IMR-90 (cell line): Measurements from ENCODE around the gene COMMD8. TPM values are rescaled to one million over a fixed set of nuclear protein-coding genes. Genes with fewer than 3 reads are reported as not detected.

ENCODE experiments used
- ATAC-seq: fragments of 200-7000 bp; cut with Tn5 transposase; 2 replicates; pipeline ENCODE4 v1.9.1; 2020; ENCODE audit warnings: low read depth, mild to moderate bottlenecking, moderate library complexity
- BruUV-seq: library from RNA; stranded (reverse); fragments of 400-500 nt; replicated peaks from 2 replicates; lab custom pipeline; 2021; lab: Mats Ljungman, UMichigan
- CTCF ChIA-PET: fragments of 300-600 bp; formaldehyde crosslinking; extraction: SDS; loops from one replicate; lab custom pipeline; 2021; ENCODE audit warnings: antibody characterized with exemption; lab: Yijun Ruan, JAX
- POLR2A ChIA-PET: fragments of 300-600 bp; sonication (Branson Sonifier 250); formaldehyde crosslinking; loops from one replicate; lab custom pipeline; 2022; ENCODE audit warnings: antibody characterized with exemption; ENCODE audit not compliant: unreplicated experiment; lab: Charles Lee
- DNase-seq: peaks from one replicate; pipeline ENCODE4 v3.0.0; 2013
- H2AFZ ChIP-seq: replicated peaks from 2 replicates; pipeline ENCODE3; 2013; ENCODE audit warnings: low read length, mild to moderate bottlenecking; ENCODE audit not compliant: poor library complexity
- H2AK5ac ChIP-seq: 2 replicates; pipeline ENCODE4 v1.6.1; 2013; ENCODE audit warnings: low read depth, low read length, inconsistent platforms
- H2AK9ac ChIP-seq: replicated peaks from 2 replicates; pipeline ENCODE3; 2013; ENCODE audit warnings: mild to moderate bottlenecking, low read depth, low read length, moderate library complexity; ENCODE audit not compliant: poor library complexity
- H2BK120ac ChIP-seq: 2 replicates; pipeline ENCODE4 v1.6.1; 2013; ENCODE audit warnings: low read depth, low read length, inconsistent platforms
- H2BK15ac ChIP-seq: 3 replicates; pipeline ENCODE4 v1.6.1; 2013; ENCODE audit warnings: low read depth, low read length, inconsistent platforms
- H2BK20ac ChIP-seq: 2 replicates; pipeline ENCODE4 v1.6.1; 2013; ENCODE audit warnings: low read depth, mild to moderate bottlenecking, inconsistent platforms, low read length, moderate library complexity
- H2BK5ac ChIP-seq: 2 replicates; pipeline ENCODE4 v1.6.1; 2013; ENCODE audit warnings: mild to moderate bottlenecking, low read depth, low read length, inconsistent platforms; ENCODE audit not compliant: poor library complexity, severe bottlenecking
- H3K14ac ChIP-seq: replicated peaks from 2 replicates; pipeline ENCODE4 v1.6.1; 2013; ENCODE audit warnings: low read depth, low read length, inconsistent platforms
- H3K18ac ChIP-seq: 2 replicates; pipeline ENCODE4 v1.6.1; 2013; ENCODE audit warnings: low read depth, low read length, control low read depth
- H3K23ac ChIP-seq: 2 replicates; pipeline ENCODE4 v1.6.1; 2013; ENCODE audit warnings: low read depth, low read length, inconsistent platforms
- H3K27ac ChIP-seq: 2 replicates; pipeline ENCODE4 v1.5.1; 2013; ENCODE audit warnings: mild to moderate bottlenecking, control low read depth, low read length; ENCODE audit not compliant: insufficient read depth
- H3K27me3 ChIP-seq: 2 replicates; pipeline ENCODE4 v1.6.1; 2013; ENCODE audit warnings: low read length; ENCODE audit not compliant: control insufficient read depth, insufficient read depth
- H3K36me3 ChIP-seq: 2 replicates; pipeline ENCODE4 v1.6.1; 2013; ENCODE audit warnings: low read length, mixed read lengths; ENCODE audit not compliant: control insufficient read depth, insufficient read depth
- H3K4ac ChIP-seq: 2 replicates; pipeline ENCODE4 v1.6.1; 2013; ENCODE audit warnings: low read depth, low read length, inconsistent platforms
- H3K4me1 ChIP-seq: 2 replicates; pipeline ENCODE4 v1.6.1; 2013; ENCODE audit warnings: low read length, mixed read lengths; ENCODE audit not compliant: control insufficient read depth, insufficient read depth
- H3K4me2 ChIP-seq: 2 replicates; pipeline ENCODE4 v1.6.1; 2013; ENCODE audit warnings: low read depth, mild to moderate bottlenecking, control low read depth, low read length, moderate library complexity
- H3K4me3 ChIP-seq: 2 replicates; pipeline ENCODE4 v1.5.1; 2013; ENCODE audit warnings: low read depth, mild to moderate bottlenecking, control low read depth, low read length, moderate library complexity; ENCODE audit not compliant: insufficient read depth
- H3K56ac ChIP-seq: 2 replicates; pipeline ENCODE4 v1.6.1; 2013; ENCODE audit warnings: low read length, inconsistent platforms; ENCODE audit not compliant: insufficient read depth; ENCODE audit errors: extremely low read depth
- H3K79me1 ChIP-seq, 2 experiments: 2 replicates each; pipeline ENCODE4 v1.6.1; 2013; ENCODE audit warnings: low read length in 2 of 2, inconsistent platforms in 1 of 2, low read depth in 1 of 2
- H3K9ac ChIP-seq: 2 replicates; pipeline ENCODE4 v1.6.1; 2013; ENCODE audit warnings: low read depth, low read length, control low read depth
- H3K9me1 ChIP-seq: 2 replicates; pipeline ENCODE4 v1.6.1; 2013; ENCODE audit warnings: low read length, inconsistent platforms; ENCODE audit not compliant: insufficient read depth
- H3K9me3 ChIP-seq: 2 replicates; pipeline ENCODE4 v1.6.1; 2013; ENCODE audit warnings: low read length; ENCODE audit not compliant: control insufficient read depth, insufficient read depth
- H4K20me1 ChIP-seq: 2 replicates; pipeline ENCODE4 v1.6.1; 2013; ENCODE audit warnings: low read length, inconsistent platforms; ENCODE audit not compliant: insufficient read depth
- H4K5ac ChIP-seq: 2 replicates; pipeline ENCODE4 v1.6.1; 2013; ENCODE audit warnings: mild to moderate bottlenecking, low read depth, low read length, control low read depth
- H4K8ac ChIP-seq, 2 experiments: 2 replicates each; pipeline ENCODE4 v1.6.1; 2013; ENCODE audit warnings: low read depth in 2 of 2, low read length in 2 of 2, control low read depth in 1 of 2, inconsistent platforms in 1 of 2
- H4K91ac ChIP-seq: 2 replicates; pipeline ENCODE4 v1.6.1; 2013; ENCODE audit warnings: low read depth, low read length, inconsistent platforms; ENCODE audit not compliant: insufficient read depth
- CEBPB ChIP-seq: IDR thresholded peaks from 2 replicates; pipeline ENCODE4 v1.6.1; 2012; ENCODE audit warnings: low read depth, low read length, improper control_type of control experiment
- CTCF ChIP-seq: conservative IDR thresholded peaks from 2 replicates; pipeline ENCODE4 v1.5.1; 2012; ENCODE audit warnings: mild to moderate bottlenecking, low read depth, low read length, improper control_type of control experiment
- ELK1 ChIP-seq: fragments of 150-350 bp; IDR thresholded peaks from 2 replicates; pipeline ENCODE4 v1.6.1; 2016; ENCODE audit warnings: low read depth, mild to moderate bottlenecking, low read length, moderate library complexity, borderline replicate concordance
- RFX5 ChIP-seq: IDR thresholded peaks from 2 replicates; pipeline ENCODE4 v1.8.0; 2012; ENCODE audit warnings: low read depth, mild to moderate bottlenecking, low read length, moderate library complexity
- SMC3 ChIP-seq: fragments of 150-350 bp; IDR thresholded peaks from 2 replicates; pipeline ENCODE4 v1.6.1; 2016; ENCODE audit warnings: low read depth, mild to moderate bottlenecking, antibody characterized with exemption, low read length, moderate library complexity
- USF2 ChIP-seq: fragments of 150-350 bp; IDR thresholded peaks from 2 replicates; pipeline ENCODE4 v1.6.1; 2017; ENCODE audit warnings: mild to moderate bottlenecking, antibody characterized with exemption, low read length, low read depth
- WGBS, 2 experiments: methylation state at CpG; one replicate each; pipeline versions ENCODE4 v1.1.5 to v1.1.7; 2013; ENCODE audit warnings: missing lambda C conversion rate in 2 of 2; ENCODE audit not compliant: insufficient read length in 1 of 2; ENCODE audit errors: extremely low coverage in 2 of 2; 5-methylcytosine and 5-hydroxymethylcytosine counted together
- dilution Hi-C: fragments of 300-500 bp; cut with HindIII; formaldehyde crosslinking; loops from one replicate; pipeline ENCODE4 v1.14.3; 2018; ENCODE audit warnings: low sequenced_read_pairs; ENCODE audit not compliant: unreplicated experiment
- in situ Hi-C: fragments of 300-500 bp; cut with MboI; formaldehyde crosslinking; loops from 3 replicates; pipeline ENCODE4 v1.14.3; 2019; ENCODE audit warnings: low sequenced_read_pairs, inconsistent platforms, mixed read lengths
- intact Hi-C: fragments of 100-400 bp; cut with micrococcal nuclease; formaldehyde crosslinking; loops from 2 replicates; pipeline ENCODE4 v1.10.0; 2022
- polyA plus RNA-seq, 3 experiments: library from polyadenylated mRNA; depleted of rRNA; stranded (reverse); fragments of >200 nt; gene quantifications; 2 replicates each; pipeline ENCODE4 v1.2.3, GENCODE V29; 2012; ENCODE audit warnings: low replicate concordance in 1 of 3
- total RNA-seq: library from RNA; depleted of rRNA; stranded (reverse); fragments of >200 nt; gene quantifications from 2 replicates; pipeline ENCODE4 v1.2.3, GENCODE V29; 2012

Gene COMMD8
- total and polyA plus RNA-seq, 2 of the 4 experiments (the other 2 are of a cell fraction): 12.5 to 12.6 TPM

GRCh38 chr4:47471591-47471990 lies 8.1 kb upstream of the COMMD8 start:
- no peak for DNase-seq
- Histone ChIP-seq H3K36me3 (no peaks in the 10 kb centered on the region), H3K27ac (no peak overlapping the region), H4K20me1 (no peaks in the 10 kb centered on the region), H2BK5ac (no peak overlapping the region), H3K79me1 (no peaks in the 10 kb centered on the region), H3K23ac (no peak overlapping the region), H3K14ac (no peak overlapping the region; the same call in 1 of the 2 replicates), H3K4me2 (no peak overlapping the region), H4K91ac (no peak overlapping the region), H4K8ac (peak overlapping the region in 1 of 2 experiments; percentile 2; a peak in 1 of 4 replicates), H2AK9ac (no peak overlapping the region), H3K18ac (no peak overlapping the region), H3K4ac (no peak overlapping the region), H3K4me1 (peaks cover 5% of the 10 kb centered on the region; the same call in 1 of the 2 replicates), H2BK15ac (peak overlapping the region; percentile 77; the same call in 1 of the 3 replicates), H2AK5ac (no peak overlapping the region), H2BK20ac (no peak overlapping the region), H3K4me3 (no peak overlapping the region), H2BK120ac (no peak overlapping the region; the same call in 1 of the 2 replicates), H3K56ac (no peak overlapping the region), H3K9ac (no peak overlapping the region), H3K9me1 (no peaks in the 10 kb centered on the region), H3K27me3 (no peaks in the 10 kb centered on the region), H4K5ac (no peak overlapping the region), H2AFZ (no peak overlapping the region), H3K9me3 (no peaks in the 10 kb centered on the region)
- BruUV-seq: no TSS peak
- TF ChIP-seq CEBPB (no peak), USF2 (no peak), RFX5 (no peak), SMC3 (no peak), ELK1 (no peak), CTCF (no peak)
- WGBS, 2 experiments: no CpG with 5 or more reads among the region's 2 CpGs
- dilution Hi-C loops: no loop called here
- in situ Hi-C loops: no loop called here
- ChIA-PET POLR2A (no interaction called here), CTCF (interaction anchor here (0.6 to 1.2 kb wide), 3 partner anchors 10 to 394 kb away, joined by 3 to 4 read pairs (median 3); no protein-coding TSS in a partner anchor)
- intact Hi-C loops: no loop called here
- ATAC-seq: no peak
